ENCODE results near the gene TTLL8.

DNA sequence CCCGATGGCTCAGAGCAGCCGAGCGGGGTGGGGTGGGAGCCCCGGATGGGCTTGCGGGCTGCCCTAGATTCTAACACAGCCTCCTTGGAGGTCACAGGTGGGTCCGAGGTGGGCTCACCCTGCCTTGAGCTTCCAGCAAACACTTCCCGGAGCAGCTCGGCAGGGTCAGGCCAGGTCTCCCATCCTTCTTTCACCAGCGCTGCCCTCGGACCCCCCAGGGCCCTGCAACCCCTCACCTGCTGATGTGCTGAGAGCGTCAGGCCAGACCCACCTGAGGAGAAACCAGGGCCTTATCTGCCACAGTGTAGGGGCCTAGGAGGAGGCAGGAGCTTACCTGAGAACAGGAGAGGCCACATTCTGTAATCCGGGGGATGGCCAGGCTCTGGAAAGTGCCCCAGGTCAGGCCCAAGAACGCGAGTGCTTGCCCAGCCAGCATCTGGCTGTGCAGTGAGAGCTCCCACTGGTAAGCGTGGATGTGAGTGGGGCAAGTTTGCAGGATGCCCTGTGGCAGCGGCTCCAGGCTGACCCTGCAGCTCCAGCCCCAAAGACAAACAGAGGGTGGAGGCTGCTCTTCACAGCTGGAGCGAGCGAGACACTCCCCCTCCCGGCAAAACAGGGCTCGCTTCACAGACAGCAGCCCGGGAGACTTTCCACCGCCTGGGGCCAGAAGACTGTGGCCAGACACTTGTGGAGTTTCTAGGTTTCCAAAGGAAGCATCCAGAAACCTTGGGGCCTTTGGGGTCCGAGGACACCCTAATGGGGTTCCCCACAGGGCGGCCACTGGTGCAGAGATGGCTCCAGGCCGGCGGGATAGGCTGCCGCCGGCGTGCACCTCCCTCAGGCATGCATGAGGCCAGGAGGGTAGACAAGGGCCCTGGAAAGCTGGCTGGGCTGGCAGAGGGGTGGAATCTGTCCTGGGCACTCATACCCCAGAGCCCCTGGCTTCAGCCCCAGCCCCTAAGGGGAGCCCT is 45.6 kb downstream of the TTLL8 start, which contains the start of gene IL17REL:
- TF ChIP-seq POLR2A (IDR thresholded peaks at IDR 0.05) (no peak), POLR2AphosphoS5 (IDR thresholded peaks at IDR 0.05) (no peak)
- TF ChIP-seq, protein P1, sequence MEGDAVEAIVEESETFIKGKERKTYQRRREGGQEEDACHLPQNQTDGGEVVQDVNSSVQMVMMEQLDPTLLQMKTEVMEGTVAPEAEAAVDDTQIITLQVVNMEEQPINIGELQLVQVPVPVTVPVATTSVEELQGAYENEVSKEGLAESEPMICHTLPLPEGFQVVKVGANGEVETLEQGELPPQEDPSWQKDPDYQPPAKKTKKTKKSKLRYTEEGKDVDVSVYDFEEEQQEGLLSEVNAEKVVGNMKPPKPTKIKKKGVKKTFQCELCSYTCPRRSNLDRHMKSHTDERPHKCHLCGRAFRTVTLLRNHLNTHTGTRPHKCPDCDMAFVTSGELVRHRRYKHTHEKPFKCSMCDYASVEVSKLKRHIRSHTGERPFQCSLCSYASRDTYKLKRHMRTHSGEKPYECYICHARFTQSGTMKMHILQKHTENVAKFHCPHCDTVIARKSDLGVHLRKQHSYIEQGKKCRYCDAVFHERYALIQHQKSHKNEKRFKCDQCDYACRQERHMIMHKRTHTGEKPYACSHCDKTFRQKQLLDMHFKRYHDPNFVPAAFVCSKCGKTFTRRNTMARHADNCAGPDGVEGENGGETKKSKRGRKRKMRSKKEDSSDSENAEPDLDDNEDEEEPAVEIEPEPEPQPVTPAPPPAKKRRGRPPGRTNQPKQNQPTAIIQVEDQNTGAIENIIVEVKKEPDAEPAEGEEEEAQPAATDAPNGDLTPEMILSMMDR (IDR thresholded peaks at IDR 0.05): no peak
